COLO829 (cell line): ENCODE data around the gene SLX1A.
"Not testable (repeated sequence)": the region's sequence is repeated elsewhere in the genome, so short reads cannot be mapped to it uniquely, and the experiment has no call there.

Source experiments
- DNase-seq: peaks from one replicate; pipeline ENCODE4 v3.0.0; 2012; ENCODE audit warnings: low spot score

The SLX1A gene

GRCh38 chr16:30184096-30184890 is 9.4 kb upstream of the SLX1A start:
- no peak for DNase-seq

GRCh38 chr16:30184891-30185682 is 8.6 kb upstream of the SLX1A start:
- no peak for DNase-seq

GRCh38 chr16:30185683-30186421 is 7.8 kb upstream of the SLX1A start:
- DNase-seq = no peak

- DNase-seq = no peak
These were observed 7.3 kb upstream of the SLX1A start for GRCh38 chr16:30186444-30186781.

- DNase-seq = no peak
These were observed 6.7 kb upstream of the SLX1A start for GRCh38 chr16:30186782-30187555.

- no peak for DNase-seq
These were observed 6.2 kb upstream of the SLX1A start for GRCh38 chr16:30187556-30187865.

GRCh38 chr16:30187971-30188561 is 5.6 kb upstream of the SLX1A start:
- no peak for DNase-seq

GRCh38 chr16:30191158-30191557 is 2.5 kb upstream of the SLX1A start:
- not testable (repeated sequence) for DNase-seq

GRCh38 chr16:30193098-30193497 is 577 bp upstream of the SLX1A start:
- DNase-seq = not testable (repeated sequence)

- DNase-seq = not testable (repeated sequence)
These were observed 674 bp downstream of the SLX1A start for GRCh38 chr16:30194172-30194925.

GRCh38 chr16:30197001-30197400 is 3.3 kb downstream of the SLX1A start:
- DNase-seq = not testable (repeated sequence)

GRCh38 chr16:30199049-30199448 is 5.4 kb downstream of the SLX1A start, which contains the start of gene SULT1A3:
SULT1A3 (plus strand) TSS chr16:30199255; CDS start chr16:30200729, 1,474 bp downstream.
- not testable (repeated sequence) for DNase-seq

- not testable (repeated sequence) for DNase-seq
These were observed 6.1 kb downstream of the SLX1A start for GRCh38 chr16:30199608-30200343.

- not testable (repeated sequence) for DNase-seq
These were observed 12.0 kb downstream of the SLX1A start for GRCh38 chr16:30205541-30206236.

GRCh38 chr16:30206252-30206651 is 12.6 kb downstream of the SLX1A start:
- DNase-seq = not testable (repeated sequence)

GRCh38 chr16:30207063-30207704 is 13.5 kb downstream of the SLX1A start:
- not testable (repeated sequence) for DNase-seq

- not testable (repeated sequence) for DNase-seq
These were observed 15.4 kb downstream of the SLX1A start for GRCh38 chr16:30209032-30209431.

GRCh38 chr16:30211414-30211813 is 17.7 kb downstream of the SLX1A start:
- not testable (repeated sequence) for DNase-seq

- not testable (repeated sequence) for DNase-seq
These were observed 23.4 kb downstream of the SLX1A start for GRCh38 chr16:30217082-30217481.
